Transverse colon (tissue), 3 donors: ENCODE results near the gene CIDEA.

ENCODE experiments used
- POLR2A ChIP-seq: fragments of 450-650 bp; IDR thresholded peaks from one replicate; pipeline ENCODE4 v1.6.1; 2016; ENCODE audit warnings: antibody characterized with exemption, mild to moderate bottlenecking, moderate library complexity
- TF ChIP-seq, protein P1 (sequence below), 5 experiments: fragments of 200-600 bp in 3 of 5; fragments of 450-650 bp in 2 of 5; sonication (generic) in 3 of 5; IDR thresholded peaks; 1 replicate in 2 of 5; 2 replicates in 3 of 5; pipeline ENCODE4 v1.5.1; 2016 to 2017; ENCODE audit warnings: antibody characterized with exemption in 5 of 5, inconsistent platforms in 3 of 5, mild to moderate bottlenecking in 2 of 5, moderate library complexity in 1 of 5

DNA sequence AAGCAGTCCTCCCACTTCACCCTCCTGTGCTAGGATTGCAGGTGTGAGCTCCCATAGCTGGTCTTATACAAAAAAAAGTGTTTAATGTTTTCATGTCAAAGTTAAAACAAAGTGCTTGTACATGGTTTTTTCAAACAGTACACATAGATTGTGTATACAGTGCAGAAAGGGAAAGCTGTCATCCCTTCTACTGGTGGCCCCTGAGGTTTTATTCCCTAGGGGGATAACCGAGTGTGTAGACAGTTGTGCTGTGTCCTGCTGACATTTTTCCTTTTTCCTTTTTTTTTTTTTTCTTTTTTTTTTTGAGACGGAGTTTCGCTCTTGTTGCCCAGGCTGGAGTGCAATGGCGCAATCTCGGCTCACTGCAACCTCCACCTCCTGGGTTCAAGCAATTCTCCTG is 64.7 kb downstream of the CIDEA start:
- no peak for TF ChIP-seq POLR2A
- TF ChIP-seq, protein P1, sequence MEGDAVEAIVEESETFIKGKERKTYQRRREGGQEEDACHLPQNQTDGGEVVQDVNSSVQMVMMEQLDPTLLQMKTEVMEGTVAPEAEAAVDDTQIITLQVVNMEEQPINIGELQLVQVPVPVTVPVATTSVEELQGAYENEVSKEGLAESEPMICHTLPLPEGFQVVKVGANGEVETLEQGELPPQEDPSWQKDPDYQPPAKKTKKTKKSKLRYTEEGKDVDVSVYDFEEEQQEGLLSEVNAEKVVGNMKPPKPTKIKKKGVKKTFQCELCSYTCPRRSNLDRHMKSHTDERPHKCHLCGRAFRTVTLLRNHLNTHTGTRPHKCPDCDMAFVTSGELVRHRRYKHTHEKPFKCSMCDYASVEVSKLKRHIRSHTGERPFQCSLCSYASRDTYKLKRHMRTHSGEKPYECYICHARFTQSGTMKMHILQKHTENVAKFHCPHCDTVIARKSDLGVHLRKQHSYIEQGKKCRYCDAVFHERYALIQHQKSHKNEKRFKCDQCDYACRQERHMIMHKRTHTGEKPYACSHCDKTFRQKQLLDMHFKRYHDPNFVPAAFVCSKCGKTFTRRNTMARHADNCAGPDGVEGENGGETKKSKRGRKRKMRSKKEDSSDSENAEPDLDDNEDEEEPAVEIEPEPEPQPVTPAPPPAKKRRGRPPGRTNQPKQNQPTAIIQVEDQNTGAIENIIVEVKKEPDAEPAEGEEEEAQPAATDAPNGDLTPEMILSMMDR (IDR thresholded peaks at IDR 0.05): no peak
